ENCODE results near the gene CYBB.
A peak's percentile ranks its signal among the peaks of the same experiment; 100 is the strongest.

Gene CYBB

DNA sequence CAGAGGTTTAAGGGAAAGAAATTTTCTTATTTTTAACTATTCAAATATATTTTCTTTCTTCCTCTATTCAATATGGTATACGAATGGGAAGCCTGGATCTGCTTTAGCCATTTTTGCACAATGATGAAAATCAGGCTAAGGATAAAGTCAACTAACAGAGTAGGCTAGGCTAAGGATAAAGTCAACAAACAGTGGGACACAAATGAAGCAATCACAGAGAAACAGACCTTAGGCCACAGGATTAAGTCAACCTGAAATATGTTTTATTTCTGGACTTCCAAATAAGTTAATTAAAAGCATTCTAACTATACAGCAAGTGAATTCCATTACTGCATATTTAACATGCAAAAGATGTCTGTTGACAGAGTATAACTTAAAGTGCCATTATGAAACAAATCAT, 50.5 kb downstream of the CYBB start:
- H3K27ac ChIP-seq: no peak overlapping the region
- TF ChIP-seq, protein P1, sequence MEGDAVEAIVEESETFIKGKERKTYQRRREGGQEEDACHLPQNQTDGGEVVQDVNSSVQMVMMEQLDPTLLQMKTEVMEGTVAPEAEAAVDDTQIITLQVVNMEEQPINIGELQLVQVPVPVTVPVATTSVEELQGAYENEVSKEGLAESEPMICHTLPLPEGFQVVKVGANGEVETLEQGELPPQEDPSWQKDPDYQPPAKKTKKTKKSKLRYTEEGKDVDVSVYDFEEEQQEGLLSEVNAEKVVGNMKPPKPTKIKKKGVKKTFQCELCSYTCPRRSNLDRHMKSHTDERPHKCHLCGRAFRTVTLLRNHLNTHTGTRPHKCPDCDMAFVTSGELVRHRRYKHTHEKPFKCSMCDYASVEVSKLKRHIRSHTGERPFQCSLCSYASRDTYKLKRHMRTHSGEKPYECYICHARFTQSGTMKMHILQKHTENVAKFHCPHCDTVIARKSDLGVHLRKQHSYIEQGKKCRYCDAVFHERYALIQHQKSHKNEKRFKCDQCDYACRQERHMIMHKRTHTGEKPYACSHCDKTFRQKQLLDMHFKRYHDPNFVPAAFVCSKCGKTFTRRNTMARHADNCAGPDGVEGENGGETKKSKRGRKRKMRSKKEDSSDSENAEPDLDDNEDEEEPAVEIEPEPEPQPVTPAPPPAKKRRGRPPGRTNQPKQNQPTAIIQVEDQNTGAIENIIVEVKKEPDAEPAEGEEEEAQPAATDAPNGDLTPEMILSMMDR (IDR thresholded peaks at IDR 0.05): no peak
- TF ChIP-seq ZFX (IDR thresholded peaks at IDR 0.05; ENCODE audit: borderline replicate concordance): no peak

DNA sequence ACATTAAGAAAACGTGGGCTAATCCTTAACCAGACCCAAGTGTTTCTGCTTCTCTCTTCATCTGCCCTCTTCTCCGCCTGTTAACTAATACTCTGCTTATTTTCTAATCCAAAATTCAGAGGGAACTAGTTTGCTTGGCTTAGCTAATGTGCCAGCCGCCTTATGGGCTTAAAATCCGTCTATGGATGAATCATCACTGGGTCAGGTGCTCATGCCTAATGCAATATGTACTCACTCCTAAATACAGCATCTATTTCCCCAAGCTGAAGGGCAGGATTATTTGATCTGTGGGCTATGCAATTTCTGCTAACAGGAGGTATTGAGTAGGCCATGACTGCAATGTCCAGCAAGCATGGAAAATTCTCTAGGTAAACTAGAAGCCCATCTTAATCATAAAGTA, 55.1 kb downstream of the CYBB start:
- TF ChIP-seq, protein P1 (IDR thresholded peaks at IDR 0.05): no peak
- no peak for TF ChIP-seq ZFX (IDR thresholded peaks at IDR 0.05; ENCODE audit: borderline replicate concordance)
- H3K27ac ChIP-seq: no peak overlapping the region

DNA sequence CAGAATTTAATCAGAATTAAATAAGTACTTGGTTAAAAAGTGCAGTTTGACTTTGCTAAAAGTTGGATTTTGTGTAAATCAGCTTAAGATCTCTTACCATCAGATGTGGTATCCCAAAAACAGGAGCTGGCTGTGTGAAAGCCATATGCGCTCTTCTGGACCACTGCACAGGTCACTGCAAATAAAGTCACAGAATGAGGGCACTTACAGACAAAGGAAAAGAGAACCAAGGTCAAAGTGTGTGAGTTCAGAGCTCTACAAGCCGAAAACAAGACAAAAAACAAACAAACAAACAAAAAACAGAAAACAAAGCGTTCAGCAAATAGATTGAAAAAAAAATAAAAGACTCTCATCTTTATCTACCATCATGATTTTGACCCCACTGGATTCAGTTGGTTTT, 61.1 kb downstream of the CYBB start:
- TF ChIP-seq, protein P1 (IDR thresholded peaks at IDR 0.05): no peak
- no peak for TF ChIP-seq ZFX (IDR thresholded peaks at IDR 0.05; ENCODE audit: borderline replicate concordance)
- no peak overlapping the region for H3K27ac ChIP-seq

DNA sequence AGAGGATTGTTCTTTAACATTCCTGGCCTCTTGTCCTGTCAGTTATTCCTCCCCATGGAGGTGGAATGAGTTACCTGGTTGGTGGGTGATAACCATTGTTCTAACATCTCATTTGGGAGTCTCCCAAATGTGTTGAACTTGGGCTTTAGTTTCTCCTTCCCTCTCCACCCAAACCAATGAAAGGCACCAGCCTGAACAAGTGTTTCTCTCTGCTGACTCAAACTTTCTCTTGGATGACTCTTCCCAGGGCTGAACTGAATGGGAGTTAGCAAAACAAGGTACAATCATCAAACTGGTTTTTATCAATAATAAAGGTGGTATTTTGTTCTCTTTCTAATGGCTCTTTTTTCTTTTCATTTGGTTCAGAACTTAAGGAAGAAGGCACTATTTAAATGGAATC, 64.8 kb downstream of the CYBB start:
- TF ChIP-seq, protein P1 (IDR thresholded peaks at IDR 0.05): no peak
- no peak for TF ChIP-seq ZFX (IDR thresholded peaks at IDR 0.05; ENCODE audit: borderline replicate concordance)
- no peak overlapping the region for H3K27ac ChIP-seq

DNA sequence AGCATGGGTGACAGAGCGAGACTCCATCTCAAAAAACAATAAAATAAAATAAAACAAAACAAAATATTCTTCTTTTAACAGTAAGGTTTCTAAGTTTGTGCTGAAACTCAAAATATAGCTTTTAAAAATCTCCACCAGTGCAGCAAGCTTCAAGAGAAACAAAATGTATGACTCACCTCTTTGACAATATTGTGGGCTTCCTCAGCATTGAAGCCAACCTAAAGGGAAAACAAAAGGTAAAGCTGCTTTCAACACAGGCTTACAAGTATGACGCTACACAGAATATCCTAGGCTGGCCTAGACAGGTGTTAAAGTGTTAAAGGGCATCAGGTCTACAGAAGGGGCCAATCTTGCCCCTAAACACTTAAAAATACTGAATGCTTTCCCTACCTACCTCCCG, 66.3 kb downstream of the CYBB start:
- TF ChIP-seq, protein P1 (IDR thresholded peaks at IDR 0.05): no peak
- H3K27ac ChIP-seq: no peak overlapping the region

DNA sequence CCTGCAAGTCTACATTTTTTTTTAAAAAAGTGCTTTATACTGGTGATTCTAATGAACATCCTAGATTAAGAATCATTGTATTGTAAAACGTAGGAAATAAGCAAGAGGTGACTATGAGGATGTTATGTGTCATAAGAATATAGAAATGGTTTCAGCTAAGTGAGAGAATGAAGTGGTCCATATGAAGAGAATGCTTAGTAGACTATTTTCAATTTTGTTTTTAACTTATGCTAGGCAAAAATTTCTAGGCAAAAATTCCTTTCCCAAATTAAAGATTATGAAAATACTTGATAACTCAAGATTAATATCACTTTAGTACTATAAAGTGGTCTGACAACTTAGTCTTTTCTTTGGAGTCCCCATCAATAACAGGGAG, 66.7 kb downstream of the CYBB start:
- no peak overlapping the region for H3K27ac ChIP-seq
- TF ChIP-seq, protein P1 (IDR thresholded peaks at IDR 0.05): no peak
- no peak for TF ChIP-seq ZFX (IDR thresholded peaks at IDR 0.05; ENCODE audit: borderline replicate concordance)

DNA sequence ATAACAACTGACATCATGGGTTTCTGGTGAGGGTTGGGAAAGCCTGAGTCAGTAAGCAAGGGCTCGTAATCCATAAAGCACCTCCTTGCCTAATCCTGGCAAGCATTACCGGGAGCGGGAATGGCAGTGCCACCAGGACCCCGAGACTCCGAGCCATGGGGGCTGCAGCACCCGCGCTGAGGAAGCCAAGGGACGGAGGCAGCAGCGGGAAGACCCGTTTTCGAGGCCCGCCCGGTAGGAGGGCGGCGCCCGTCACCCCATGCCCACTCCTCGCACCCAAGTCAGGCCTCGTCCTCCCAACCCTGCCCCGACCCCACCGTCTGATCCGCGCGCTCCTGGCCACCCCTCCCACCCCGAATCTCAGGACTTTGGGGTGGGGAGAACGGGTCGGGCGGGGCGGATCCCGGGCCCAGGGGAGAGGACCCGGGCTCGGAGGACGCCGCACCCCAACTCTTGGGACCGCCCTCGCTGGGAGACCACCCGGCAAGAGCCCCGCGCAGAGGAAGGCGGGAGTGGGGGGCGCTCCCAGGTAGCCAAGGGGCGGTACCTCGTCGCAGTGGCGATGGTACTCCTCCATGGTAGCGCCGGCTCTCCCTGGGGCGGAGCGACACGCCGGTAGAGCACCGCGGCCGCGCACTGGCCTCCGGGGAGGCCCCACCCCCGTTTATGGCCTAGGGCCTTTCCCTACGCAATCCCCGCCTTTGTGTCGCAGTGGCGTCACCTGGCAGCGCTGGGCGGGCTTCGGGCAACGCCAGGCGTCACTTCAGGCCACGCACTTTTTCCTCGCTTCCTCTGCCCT, 67.3 kb downstream of the CYBB start, which contains the start of gene DYNLT3:
TSS of gene DYNLT3 (minus strand) at position 638 of the 799 bp plus-strand sequence. CDS start at position 577, 61 bp downstream.
- 0 out of 2 replicates have a peak within 1 kb of the TSS, but pooled peaks have one; percentile 18 for H3K27ac ChIP-seq

More for the DNA sequence above, 67.3 kb downstream of the CYBB start, which contains the start of gene DYNLT3:
- no peak for TF ChIP-seq ZFX (IDR thresholded peaks at IDR 0.05; ENCODE audit: borderline replicate concordance)
